Neuronal stem cell (in vitro differentiated cells): ENCODE results near the gene HIRIP3.

Experiments
- DNase-seq: peaks from one replicate; pipeline ENCODE4 v3.0.0-alpha.2; 2013; ENCODE audit warnings: low spot score
- H2AFZ ChIP-seq: one replicate; pipeline ENCODE4 v1.6.1; 2013; ENCODE audit warnings: mild to moderate bottlenecking, low read length, inconsistent platforms
- H2AK5ac ChIP-seq: 2 replicates; pipeline ENCODE4 v1.6.1; 2013; ENCODE audit warnings: low read depth, mild to moderate bottlenecking, inconsistent platforms, low read length, moderate library complexity, mixed read lengths
- H2BK120ac ChIP-seq: 2 replicates; pipeline ENCODE4 v1.6.1; 2013; ENCODE audit warnings: low read depth, mild to moderate bottlenecking, inconsistent platforms, low read length, moderate library complexity, mixed read lengths
- H2BK12ac ChIP-seq: one replicate; pipeline ENCODE4 v1.6.1; 2013; ENCODE audit warnings: low read length, inconsistent platforms
- H2BK15ac ChIP-seq: 2 replicates; pipeline ENCODE4 v1.6.1; 2013; ENCODE audit warnings: mild to moderate bottlenecking, low read length, inconsistent platforms, mixed read lengths
- H2BK5ac ChIP-seq: one replicate; pipeline ENCODE4 v1.6.1; 2013; ENCODE audit warnings: inconsistent platforms, mild to moderate bottlenecking, low read length, moderate library complexity
- H3K14ac ChIP-seq: one replicate; pipeline ENCODE4 v1.6.1; 2013; ENCODE audit warnings: low read length, inconsistent platforms
- H3K18ac ChIP-seq: 2 replicates; pipeline ENCODE4 v1.6.1; 2013; ENCODE audit warnings: low read length, inconsistent platforms
- H3K23ac ChIP-seq: 2 replicates; pipeline ENCODE4 v1.6.1; 2013; ENCODE audit warnings: low read depth, mild to moderate bottlenecking, mixed read lengths, low read length, inconsistent platforms; ENCODE audit not compliant: poor library complexity
- H3K27ac ChIP-seq: replicated peaks from 3 replicates; pipeline ENCODE4 v1.5.1; 2013; ENCODE audit warnings: low read length, inconsistent platforms
- H3K27me3 ChIP-seq, 3 experiments: 2 replicates each; pipeline ENCODE4 v1.6.1; 2013; ENCODE audit warnings: low read length in 3 of 3, mild to moderate bottlenecking in 2 of 3, inconsistent platforms in 1 of 3, low read depth in 1 of 3, mixed read lengths in 1 of 3, moderate library complexity in 1 of 3; ENCODE audit not compliant: control insufficient read depth in 3 of 3, insufficient read depth in 3 of 3
- H3K36me3 ChIP-seq, 2 donors: replicated peaks in 1 of 2; 2 replicates each; pipeline ENCODE4 v1.6.1; 2013; ENCODE audit warnings: low read length in 2 of 2; ENCODE audit not compliant: control insufficient read depth in 2 of 2, insufficient read depth in 2 of 2
- H3K4ac ChIP-seq: 2 replicates; pipeline ENCODE4 v1.6.1; 2013; ENCODE audit warnings: inconsistent platforms, mild to moderate bottlenecking, low read length, moderate library complexity
- H3K4me1 ChIP-seq, 2 donors: 1 replicate in 1 of 2; 2 replicates in 1 of 2; pipeline ENCODE4 v1.6.1; 2013; ENCODE audit warnings: low read length in 2 of 2, low read depth in 1 of 2; ENCODE audit not compliant: control insufficient read depth in 2 of 2, insufficient read depth in 1 of 2
- H3K4me2 ChIP-seq: one replicate; pipeline ENCODE4 v1.6.1; 2013; ENCODE audit warnings: mild to moderate bottlenecking, low read length, inconsistent platforms; ENCODE audit not compliant: insufficient read depth, poor library complexity, severe bottlenecking
- H3K4me3 ChIP-seq, 2 donors: 2 replicates each; pipeline ENCODE4 v1.5.1; 2013; ENCODE audit warnings: low read length in 2 of 2, mild to moderate bottlenecking in 2 of 2, inconsistent platforms in 1 of 2, moderate library complexity in 1 of 2
- H3K79me1 ChIP-seq: one replicate; pipeline ENCODE4 v1.6.1; 2013; ENCODE audit warnings: low read depth, mild to moderate bottlenecking, inconsistent platforms, low read length, moderate library complexity
- H3K9ac ChIP-seq: one replicate; pipeline ENCODE4 v1.6.1; 2013; ENCODE audit warnings: mild to moderate bottlenecking, low read depth, low read length, inconsistent platforms; ENCODE audit not compliant: poor library complexity
- H3K9me3 ChIP-seq, 2 donors: replicated peaks in 1 of 2; 2 replicates each; pipeline versions ENCODE3 to v1.6.1; 2013; ENCODE audit warnings: low read length in 2 of 2, mild to moderate bottlenecking in 2 of 2, inconsistent platforms in 1 of 2, low read depth in 1 of 2, mixed read lengths in 1 of 2, moderate library complexity in 1 of 2; ENCODE audit not compliant: control insufficient read depth in 2 of 2, insufficient read depth in 1 of 2
- H4K8ac ChIP-seq: one replicate; pipeline ENCODE4 v1.6.1; 2013; ENCODE audit warnings: low read depth, mild to moderate bottlenecking, inconsistent platforms, low read length, moderate library complexity
- H4K91ac ChIP-seq: one replicate; pipeline ENCODE4 v1.6.1; 2013; ENCODE audit warnings: low read length, low read depth, mild to moderate bottlenecking, inconsistent platforms; ENCODE audit not compliant: poor library complexity
- WGBS, 2 donors: extraction: QIAGEN DNeasy Blood & Tissue Kit; methylation state at CpG; one replicate each; pipeline ENCODE4 v1.1.7; 2013; ENCODE audit warnings: missing lambda C conversion rate in 2 of 2, mixed read lengths in 1 of 2; ENCODE audit not compliant: insufficient read length in 2 of 2, insufficient replicate concordance in 1 of 2; ENCODE audit errors: extremely low coverage in 2 of 2; 5-methylcytosine and 5-hydroxymethylcytosine counted together

The HIRIP3 gene

DNA sequence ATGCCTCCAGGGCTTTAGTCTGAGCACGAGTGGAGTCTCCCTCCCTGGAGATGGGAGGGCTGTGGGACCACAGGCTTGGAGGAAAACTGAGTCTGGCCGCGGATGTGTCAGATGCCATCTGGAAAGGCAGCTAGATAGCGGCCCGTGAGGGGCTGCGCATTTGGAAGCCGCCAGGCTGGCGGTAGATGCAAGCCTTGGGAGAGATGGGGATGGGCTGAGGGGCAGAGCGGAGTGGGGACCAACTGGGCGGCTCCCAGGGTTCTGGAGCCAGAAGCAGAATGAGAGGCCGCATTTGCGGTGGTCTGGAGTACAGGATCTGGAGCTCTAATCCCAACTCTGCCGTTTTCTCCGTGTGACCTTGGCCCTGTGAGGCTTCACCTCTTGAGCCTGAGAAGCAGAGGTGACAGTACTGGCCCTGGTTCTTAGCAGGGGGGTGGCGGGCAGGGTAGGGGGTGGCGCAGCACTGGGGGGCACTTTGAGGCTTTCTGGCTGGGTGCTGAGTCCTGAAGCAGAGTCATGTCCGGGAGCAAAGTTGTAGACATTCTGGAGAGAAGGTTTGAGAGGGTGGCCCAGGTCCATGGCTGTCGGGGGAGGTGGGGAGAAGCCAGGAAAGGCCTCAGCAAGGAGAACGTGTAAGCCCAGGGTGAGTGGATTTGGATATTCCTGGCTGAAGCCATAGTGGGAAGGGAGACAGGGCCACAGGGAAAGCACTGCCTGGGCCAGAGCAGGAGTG is 7.4 kb upstream of the HIRIP3 start:
- no peak overlapping the region for H3K4ac ChIP-seq
- no peak overlapping the region for H3K23ac ChIP-seq
- H2BK12ac ChIP-seq: no peak overlapping the region
- H2BK5ac ChIP-seq: peak overlapping the region; percentile 24
- H3K18ac ChIP-seq: no peak overlapping the region
- no peak overlapping the region for H4K91ac ChIP-seq
- no peak overlapping the region for H3K27ac ChIP-seq
- no peak overlapping the region for H4K8ac ChIP-seq
- no peak overlapping the region for H3K14ac ChIP-seq
- H2BK120ac ChIP-seq: no peak overlapping the region
- no peak overlapping the region for H3K9ac ChIP-seq
- H2AFZ ChIP-seq: no peak overlapping the region
- peak overlapping the region; percentile 37 for H2BK15ac ChIP-seq
- no peak overlapping the region for H3K4me3 ChIP-seq
- H3K4me2 ChIP-seq: no peak overlapping the region
- no peaks in the 10 kb centered on the region for H3K9me3 ChIP-seq
- no peaks in the 10 kb centered on the region for H3K27me3 ChIP-seq
- no peak overlapping the region for H2AK5ac ChIP-seq
- H3K79me1 ChIP-seq: peaks cover 6% of the 10 kb centered on the region
- peaks cover 19 to 61% of the 10 kb centered on the region in 2 donors for H3K36me3 ChIP-seq
- H3K4me1 ChIP-seq: no peaks in the 10 kb centered on the region
- DNase-seq: no peak
- no CpG with 5 or more reads among the region's 19 CpGs for WGBS, 2 donors

DNA sequence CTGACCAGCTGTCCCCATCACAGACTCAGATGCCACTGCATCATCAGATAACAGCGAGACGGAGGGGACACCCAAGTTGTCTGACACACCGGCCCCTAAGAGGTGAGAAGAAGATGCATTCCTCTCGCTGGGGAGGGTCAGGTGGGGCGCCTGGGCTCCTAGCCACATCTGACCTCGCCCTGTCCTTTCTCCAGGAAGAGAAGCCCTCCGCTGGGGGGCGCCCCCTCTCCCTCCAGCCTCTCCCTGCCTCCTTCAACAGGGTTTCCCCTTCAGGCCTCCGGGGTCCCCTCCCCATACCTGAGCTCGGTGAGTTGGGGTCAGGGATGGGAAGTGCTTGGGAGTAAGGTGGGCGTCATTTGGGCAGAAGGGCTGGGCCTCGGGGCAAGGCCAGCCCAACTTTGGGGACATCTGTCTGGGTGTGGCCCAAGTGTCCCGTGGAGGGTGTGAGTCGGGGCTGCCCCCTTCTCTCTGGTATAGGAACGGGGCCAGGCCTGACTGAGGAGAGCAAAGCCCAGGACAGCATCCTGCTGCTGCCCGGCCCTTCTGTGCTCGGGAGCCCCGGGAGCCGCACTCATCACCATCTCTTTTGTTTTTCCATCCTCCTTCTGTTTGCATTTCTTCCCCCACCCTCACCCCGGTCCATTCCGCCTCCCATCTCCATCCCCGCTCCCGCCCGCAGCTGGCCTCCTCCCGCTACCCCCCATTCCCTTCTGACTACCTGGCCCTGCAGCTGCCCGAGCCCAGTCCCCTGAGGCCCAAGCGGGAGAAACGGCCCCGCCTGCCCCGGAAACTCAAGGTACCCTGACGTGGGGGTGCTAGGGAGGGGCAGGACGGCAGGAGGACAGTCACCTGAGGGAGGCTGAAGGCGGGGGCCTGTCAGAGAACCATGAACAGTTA is 5.6 kb upstream of the HIRIP3 start:
- Histone ChIP-seq H3K36me3 (peaks cover 14 to 65% of the 10 kb centered on the region in 2 donors), H3K4me3 (no peak overlapping the region), H3K18ac (no peak overlapping the region), H2AK5ac (peak overlapping the region; percentile 24), H3K27ac (no peak overlapping the region), H2BK120ac (no peak overlapping the region), H3K9me3 (no peaks in the 10 kb centered on the region), H3K4ac (no peak overlapping the region), H3K23ac (peak overlapping the region; percentile 53), H2BK5ac (peak overlapping the region; percentile 5), H3K79me1 (peaks cover 9% of the 10 kb centered on the region), H2BK12ac (no peak overlapping the region), H3K4me2 (no peak overlapping the region), H3K9ac (no peak overlapping the region), H2BK15ac (no peak overlapping the region), H2AFZ (no peak overlapping the region), H3K14ac (no peak overlapping the region), H4K91ac (no peak overlapping the region), H4K8ac (no peak overlapping the region), H3K27me3 (no peaks in the 10 kb centered on the region), H3K4me1 (peaks cover 0 to 4% of the 10 kb centered on the region in 2 donors)
- WGBS, 2 donors: no CpG with 5 or more reads among the region's 33 CpGs
- DNase-seq: no peak

DNA sequence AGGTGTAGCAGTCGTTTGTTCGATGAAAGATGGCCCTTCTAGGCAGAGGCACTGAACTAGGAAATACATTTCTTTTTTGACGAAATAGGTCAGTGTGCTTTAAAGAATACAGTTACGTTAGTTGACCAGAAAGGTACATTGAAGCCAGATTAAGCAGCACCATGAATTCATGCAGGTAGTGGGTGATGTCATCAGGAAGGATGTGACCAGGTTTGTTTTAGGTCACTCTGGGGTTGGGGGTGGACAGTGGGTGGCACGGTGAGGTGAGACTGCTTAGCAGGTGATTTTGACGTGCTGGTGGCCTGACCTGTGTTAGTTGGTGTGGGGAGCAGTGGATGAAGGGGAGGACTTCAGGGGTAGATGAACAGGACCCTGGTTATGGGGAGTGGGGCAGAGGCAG is 4.2 kb upstream of the HIRIP3 start:
- Histone ChIP-seq H3K14ac (no peak overlapping the region), H3K4ac (no peak overlapping the region)
- no CpG with 5 or more reads among the region's 6 CpGs for WGBS, 2 donors

DNA sequence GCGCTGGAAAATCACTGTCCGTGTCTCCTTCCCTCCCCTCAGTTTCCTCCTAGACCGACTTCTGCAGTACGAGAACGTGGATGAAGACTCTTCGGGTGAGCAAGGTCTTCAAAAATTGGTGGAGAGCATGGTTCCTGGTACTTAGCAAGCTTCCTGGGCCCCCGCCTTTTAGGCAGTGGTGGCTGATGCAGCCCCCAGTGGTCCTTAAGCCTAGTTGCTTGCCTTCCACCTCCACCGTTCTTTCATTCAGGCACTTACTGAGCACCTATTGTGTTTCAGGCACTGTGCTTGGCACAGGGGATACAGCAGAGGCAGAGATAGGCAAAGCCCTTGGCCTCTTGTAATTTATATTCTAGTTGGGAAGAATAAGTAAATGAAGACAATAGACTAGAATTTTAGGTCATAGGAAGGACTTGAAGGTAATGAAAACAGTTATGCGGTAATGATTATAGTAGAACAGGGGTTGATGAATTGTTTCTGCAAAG is 1.4 kb upstream of the HIRIP3 start:
- no peak overlapping the region for H2AK5ac ChIP-seq
- H3K14ac ChIP-seq: no peak overlapping the region
- no peak overlapping the region for H2BK120ac ChIP-seq
- peaks cover 5% of the 10 kb centered on the region for H3K79me1 ChIP-seq
- H3K4me3 ChIP-seq: peak overlapping the region; percentile 78 to 86
- H2BK5ac ChIP-seq: no peak overlapping the region
- H3K27me3 ChIP-seq: no peaks in the 10 kb centered on the region
- peaks cover 16 to 69% of the 10 kb centered on the region in 2 donors for H3K36me3 ChIP-seq
- WGBS, 2 donors: no CpG with 5 or more reads among the region's 9 CpGs
- H2AFZ ChIP-seq: peak overlapping the region; percentile 94
- H3K4me1 ChIP-seq: peaks cover 8 to 10% of the 10 kb centered on the region in 2 donors
- H4K91ac ChIP-seq: no peak overlapping the region
- H3K18ac ChIP-seq: no peak overlapping the region
- peak overlapping the region; percentile 85 for H3K9ac ChIP-seq
- no peak overlapping the region for H3K4ac ChIP-seq
- no peak overlapping the region for H2BK15ac ChIP-seq
- H4K8ac ChIP-seq: peak overlapping the region; percentile 20
- H3K9me3 ChIP-seq: no peaks in the 10 kb centered on the region
- H3K27ac ChIP-seq: no peak overlapping the region
- H3K4me2 ChIP-seq: peak overlapping the region; percentile 63
- DNase-seq: no peak
- H3K23ac ChIP-seq: no peak overlapping the region
- H2BK12ac ChIP-seq: no peak overlapping the region

More for the DNA sequence above, 4.2 kb upstream of the HIRIP3 start:
- peaks cover 12 to 60% of the 10 kb centered on the region in 2 donors for H3K36me3 ChIP-seq
- H2BK120ac ChIP-seq: no peak overlapping the region
- peaks cover 9% of the 10 kb centered on the region for H3K79me1 ChIP-seq
- H3K27ac ChIP-seq: no peak overlapping the region
- H3K9ac ChIP-seq: no peak overlapping the region
- H3K4me2 ChIP-seq: no peak overlapping the region
- no peak overlapping the region for H2BK5ac ChIP-seq
- H3K4me3 ChIP-seq: no peak overlapping the region
- H4K8ac ChIP-seq: no peak overlapping the region
- no peak overlapping the region for H4K91ac ChIP-seq
- no peak overlapping the region for H2BK12ac ChIP-seq
- H2AK5ac ChIP-seq: no peak overlapping the region
- no peak overlapping the region for H2AFZ ChIP-seq
- no peaks in the 10 kb centered on the region for H3K27me3 ChIP-seq
- H3K4me1 ChIP-seq: peaks cover 6 to 8% of the 10 kb centered on the region in 2 donors
- no peak for DNase-seq
- H3K23ac ChIP-seq: no peak overlapping the region
- H3K18ac ChIP-seq: no peak overlapping the region
- H2BK15ac ChIP-seq: no peak overlapping the region
- H3K9me3 ChIP-seq: no peaks in the 10 kb centered on the region
